WTC11 (cell line): ENCODE data around the gene ZCCHC14. TPM values are rescaled to one million over a fixed set of nuclear protein-coding genes. Genes with fewer than 3 reads are reported as not detected.

ENCODE experiments used
- ATAC-seq: fragments of 200-7000 bp; cut with Tn5 transposase; 2 replicates; pipeline ENCODE4 v1.10.0; 2021; ENCODE audit warnings: mild to moderate bottlenecking, moderate library complexity
- CTCF ChIA-PET: fragments of 300-600 bp; sonication (Branson Sonifier 250); formaldehyde crosslinking; loops from one replicate; lab custom pipeline; 2021; ENCODE audit warnings: antibody characterized with exemption; lab: Charles Lee
- POLR2A ChIA-PET: fragments of 350-600 bp; sonication (Branson Sonifier 250); formaldehyde crosslinking; loops from one replicate; lab custom pipeline; 2021; ENCODE audit warnings: antibody characterized with exemption; lab: Charles Lee
- DNase-seq: peaks from one replicate; pipeline ENCODE4 v3.0.0; 2021; ENCODE audit warnings: low spot score
- H3K27ac Mint-ChIP-seq: 2 replicates; pipeline ENCODE4 v1.8.0; 2021; ENCODE audit warnings: mixed read lengths
- H3K27me3 Mint-ChIP-seq: 2 replicates; pipeline ENCODE4 v1.8.0; 2021; ENCODE audit warnings: low read depth, mild to moderate bottlenecking, moderate library complexity, mixed read lengths
- H3K36me3 Mint-ChIP-seq: 2 replicates; pipeline ENCODE4 v1.8.0; 2021; ENCODE audit warnings: mixed read lengths
- H3K4me1 Mint-ChIP-seq: 2 replicates; pipeline ENCODE4 v1.8.0; 2022; ENCODE audit warnings: mixed read lengths
- H3K4me3 Mint-ChIP-seq: 2 replicates; pipeline ENCODE4 v1.8.0; 2021; ENCODE audit warnings: mild to moderate bottlenecking, moderate library complexity, mixed read lengths
- H3K9me3 Mint-ChIP-seq: 2 replicates; pipeline ENCODE4 v1.8.0; 2021; ENCODE audit warnings: mixed read lengths
- AR ChIP-seq: fragments of 250-450 bp; sonication (Bioruptor Pico); IDR thresholded peaks from 2 replicates; pipeline ENCODE4 v1.9.0; 2021; ENCODE audit warnings: mild to moderate bottlenecking
- CBFB ChIP-seq: sonication (generic); formaldehyde crosslinking; IDR thresholded peaks from 2 replicates; pipeline ENCODE4 v1.8.1; 2022; ENCODE audit warnings: mild to moderate bottlenecking, low read depth, missing genetic modification reagents
- IRF2 ChIP-seq: sonication (generic); formaldehyde crosslinking; IDR thresholded peaks from 2 replicates; pipeline ENCODE4 v1.8.0; 2022; ENCODE audit warnings: low read depth, missing genetic modification reagents, borderline replicate concordance
- NFE2L1 ChIP-seq: sonication (generic); formaldehyde crosslinking; IDR thresholded peaks from 2 replicates; pipeline ENCODE4 v1.8.1; 2023; ENCODE audit warnings: missing genetic modification reagents
- NFYB ChIP-seq: sonication (generic); formaldehyde crosslinking; conservative IDR thresholded peaks from 2 replicates; pipeline ENCODE4 v1.8.0; 2022; ENCODE audit warnings: low read depth, missing genetic modification reagents
- NR1H2 ChIP-seq: sonication (generic); formaldehyde crosslinking; IDR thresholded peaks from 2 replicates; pipeline ENCODE4 v1.9.0; 2021; ENCODE audit warnings: mild to moderate bottlenecking, moderate library complexity, missing genetic modification reagents
- RORB ChIP-seq: fragments of 250-450 bp; sonication (Bioruptor Pico); IDR thresholded peaks from 2 replicates; pipeline ENCODE4 v1.9.0; 2021; ENCODE audit warnings: mild to moderate bottlenecking
- SMAD3 ChIP-seq: sonication (generic); formaldehyde crosslinking; IDR thresholded peaks from 2 replicates; pipeline ENCODE4 v1.8.0; 2022; ENCODE audit warnings: missing genetic modification reagents, mild to moderate bottlenecking, borderline replicate concordance
- ZBTB21 ChIP-seq: sonication (generic); formaldehyde crosslinking; IDR thresholded peaks from 2 replicates; pipeline ENCODE4 v1.8.1; 2023; ENCODE audit warnings: mild to moderate bottlenecking, missing genetic modification reagents, borderline replicate concordance
- ZNF232 ChIP-seq: sonication (generic); formaldehyde crosslinking; IDR thresholded peaks from 2 replicates; pipeline ENCODE4 v1.8.0; 2022; ENCODE audit warnings: mild to moderate bottlenecking, missing genetic modification reagents
- ZNF317 ChIP-seq: sonication (generic); formaldehyde crosslinking; IDR thresholded peaks from 2 replicates; pipeline ENCODE4 v1.8.1; 2023; ENCODE audit warnings: low read depth, mild to moderate bottlenecking, moderate library complexity, missing genetic modification reagents, borderline replicate concordance
- ZNF425 ChIP-seq: fragments of 250-450 bp; sonication (Bioruptor Pico); conservative IDR thresholded peaks from 2 replicates; pipeline ENCODE4 v1.9.0; 2021; ENCODE audit warnings: mild to moderate bottlenecking
- total RNA-seq: library from RNA; stranded (reverse); gene quantifications from 3 replicates; pipeline ENCODE4 v1.2.3, GENCODE V29; 2021
- TF ChIP-seq, protein P1 (sequence below): fragments of 250-450 bp; sonication (Bioruptor Pico); IDR thresholded peaks from 2 replicates; pipeline ENCODE4 v1.9.0; 2021; ENCODE audit warnings: mild to moderate bottlenecking
- TF ChIP-seq, protein P2 (sequence below): sonication (generic); formaldehyde crosslinking; IDR thresholded peaks from 2 replicates; pipeline ENCODE4 v1.8.0; 2022; ENCODE audit warnings: mild to moderate bottlenecking, missing genetic modification reagents
- TF ChIP-seq, protein P3 (sequence below): fragments of 250-450 bp; sonication (Bioruptor Pico); IDR thresholded peaks from 2 replicates; pipeline ENCODE4 v1.9.0; 2021; ENCODE audit warnings: moderate library complexity, mild to moderate bottlenecking, inconsistent platforms, borderline replicate concordance
- TF ChIP-seq, protein P4 (sequence below): sonication (generic); formaldehyde crosslinking; IDR thresholded peaks from 2 replicates; pipeline ENCODE4 v1.8.0; 2022; ENCODE audit warnings: mild to moderate bottlenecking, missing genetic modification reagents

Gene ZCCHC14
- total RNA-seq, 1 experiment from 2014 or later = 33.8 TPM

DNA sequence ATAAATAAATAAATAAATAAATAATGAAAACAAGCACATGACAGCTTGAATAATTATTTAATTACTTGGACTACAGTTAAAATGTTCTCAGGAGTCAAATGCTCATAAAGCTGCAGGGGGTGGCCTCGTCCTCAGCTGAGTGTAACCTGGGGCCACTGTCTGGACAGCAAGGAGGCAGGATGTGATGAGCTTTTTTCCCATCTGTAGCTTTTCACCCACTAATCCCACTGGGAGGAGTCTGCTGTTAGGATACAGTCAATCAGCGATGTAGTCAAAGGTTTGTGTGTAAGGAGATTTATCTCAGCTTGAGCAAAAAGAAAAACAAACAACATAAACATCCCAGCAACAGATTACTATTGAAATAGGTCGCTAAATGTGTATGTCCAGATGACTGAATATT, 22.5 kb downstream of the ZCCHC14 start (continued):
- no peak for TF ChIP-seq ZBTB21
- no peak for TF ChIP-seq NFYB (CRISPR knock-in tag)
- TF ChIP-seq RORB (CRISPR knock-in tag) = no peak
- TF ChIP-seq ZNF232 (CRISPR knock-in tag) = no peak
- TF ChIP-seq ZNF425 = no peak

DNA sequence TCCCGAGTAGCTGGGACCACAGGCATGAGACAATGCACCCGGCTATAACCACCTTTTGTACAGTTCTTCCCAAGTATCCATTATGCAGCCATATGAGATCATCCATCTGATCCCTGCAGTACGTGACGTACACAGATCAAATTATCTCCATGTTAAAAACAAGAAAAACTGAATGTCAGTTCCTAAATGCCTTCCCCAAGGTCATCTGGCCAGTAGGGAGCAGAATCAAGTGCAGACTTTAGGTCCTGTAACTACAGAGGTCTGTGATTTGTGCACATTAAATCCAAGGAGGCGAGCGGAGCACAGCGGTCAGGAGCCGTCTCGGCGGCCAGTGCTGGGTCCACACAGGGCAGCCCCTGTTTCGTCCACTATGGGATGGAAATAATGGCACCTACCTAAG, 23.7 kb downstream of the ZCCHC14 start:
- ATAC-seq = no peak
- DNase-seq = no peak
- TF ChIP-seq CBFB (CRISPR knock-in tag) (no peak), ZNF317 (CRISPR knock-in tag) (no peak), NFE2L1 (CRISPR knock-in tag) (no peak), AR (no peak), IRF2 (CRISPR knock-in tag) (no peak), ZNF425 (no peak), NR1H2 (CRISPR knock-in tag) (no peak), SMAD3 (no peak)
- TF ChIP-seq, protein P1, sequence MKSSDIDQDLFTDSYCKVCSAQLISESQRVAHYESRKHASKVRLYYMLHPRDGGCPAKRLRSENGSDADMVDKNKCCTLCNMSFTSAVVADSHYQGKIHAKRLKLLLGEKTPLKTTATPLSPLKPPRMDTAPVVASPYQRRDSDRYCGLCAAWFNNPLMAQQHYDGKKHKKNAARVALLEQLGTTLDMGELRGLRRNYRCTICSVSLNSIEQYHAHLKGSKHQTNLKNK (CRISPR knock-in tag) = no peak
- TF ChIP-seq, protein P2, sequence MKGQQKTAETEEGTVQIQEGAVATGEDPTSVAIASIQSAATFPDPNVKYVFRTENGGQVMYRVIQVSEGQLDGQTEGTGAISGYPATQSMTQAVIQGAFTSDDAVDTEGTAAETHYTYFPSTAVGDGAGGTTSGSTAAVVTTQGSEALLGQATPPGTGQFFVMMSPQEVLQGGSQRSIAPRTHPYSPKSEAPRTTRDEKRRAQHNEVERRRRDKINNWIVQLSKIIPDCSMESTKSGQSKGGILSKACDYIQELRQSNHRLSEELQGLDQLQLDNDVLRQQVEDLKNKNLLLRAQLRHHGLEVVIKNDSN (CRISPR knock-in tag) = no peak
- TF ChIP-seq, protein P3, sequence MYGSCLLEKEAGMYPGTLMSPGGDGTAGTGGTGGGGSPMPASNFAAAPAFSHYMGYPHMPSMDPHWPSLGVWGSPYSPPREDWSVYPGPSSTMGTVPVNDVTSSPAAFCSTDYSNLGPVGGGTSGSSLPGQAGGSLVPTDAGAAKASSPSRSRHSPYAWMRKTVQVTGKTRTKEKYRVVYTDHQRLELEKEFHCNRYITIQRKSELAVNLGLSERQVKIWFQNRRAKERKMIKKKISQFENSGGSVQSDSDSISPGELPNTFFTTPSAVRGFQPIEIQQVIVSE (CRISPR knock-in tag) = no peak
- TF ChIP-seq, protein P4, sequence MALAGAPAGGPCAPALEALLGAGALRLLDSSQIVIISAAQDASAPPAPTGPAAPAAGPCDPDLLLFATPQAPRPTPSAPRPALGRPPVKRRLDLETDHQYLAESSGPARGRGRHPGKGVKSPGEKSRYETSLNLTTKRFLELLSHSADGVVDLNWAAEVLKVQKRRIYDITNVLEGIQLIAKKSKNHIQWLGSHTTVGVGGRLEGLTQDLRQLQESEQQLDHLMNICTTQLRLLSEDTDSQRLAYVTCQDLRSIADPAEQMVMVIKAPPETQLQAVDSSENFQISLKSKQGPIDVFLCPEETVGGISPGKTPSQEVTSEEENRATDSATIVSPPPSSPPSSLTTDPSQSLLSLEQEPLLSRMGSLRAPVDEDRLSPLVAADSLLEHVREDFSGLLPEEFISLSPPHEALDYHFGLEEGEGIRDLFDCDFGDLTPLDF (CRISPR knock-in tag) = no peak
- ChIA-PET CTCF (no interaction called here), POLR2A (no interaction called here)
- H3K36me3 Mint-ChIP-seq = no peaks in the 10 kb centered on the region
- no peaks in the 10 kb centered on the region for H3K9me3 Mint-ChIP-seq
- no peaks in the 10 kb centered on the region for H3K27me3 Mint-ChIP-seq
- no peak overlapping the region for H3K27ac Mint-ChIP-seq
- peaks cover 38% of the 10 kb centered on the region for H3K4me1 Mint-ChIP-seq
- H3K4me3 Mint-ChIP-seq = no peak overlapping the region
